Embryonic facial prominence (tissue), 1 donor: ENCODE measurements around the gene HECTD4.
"Not testable (repeated sequence)": the region's sequence is repeated elsewhere in the genome, so short reads cannot be mapped to it uniquely, and the experiment has no call there.

Experiments
- DNase-seq: peaks from one replicate; pipeline ENCODE4 v3.0.0-alpha.2; 2016; ENCODE audit errors: extremely low spot score

The HECTD4 gene

GRCh38 chr12:112354399-112354798 lies 27.8 kb downstream of the HECTD4 start:
- DNase-seq: no peak

GRCh38 chr12:112353393-112353792 lies 28.8 kb downstream of the HECTD4 start:
- no peak for DNase-seq

GRCh38 chr12:112352921-112353320 lies 29.3 kb downstream of the HECTD4 start:
- DNase-seq: no peak

GRCh38 chr12:112350593-112351592 lies 31.3 kb downstream of the HECTD4 start:
- DNase-seq: no peak

- DNase-seq: no peak
Observed at GRCh38 chr12:112349431-112349830, 32.8 kb downstream of the HECTD4 start.

- DNase-seq: not testable (repeated sequence)
Observed at GRCh38 chr12:112348926-112349325, 33.3 kb downstream of the HECTD4 start.

GRCh38 chr12:112347581-112347982 lies 34.6 kb downstream of the HECTD4 start:
- DNase-seq: no peak

GRCh38 chr12:112346194-112346593 lies 36.0 kb downstream of the HECTD4 start:
- no peak for DNase-seq

GRCh38 chr12:112344220-112344619 lies 38.0 kb downstream of the HECTD4 start:
- no peak for DNase-seq

GRCh38 chr12:112342587-112342986 lies 39.6 kb downstream of the HECTD4 start:
- no peak for DNase-seq

- no peak for DNase-seq
Observed at GRCh38 chr12:112341046-112341825, 41.0 kb downstream of the HECTD4 start.

GRCh38 chr12:112340230-112340629 lies 42.0 kb downstream of the HECTD4 start:
- DNase-seq: no peak

- not testable (repeated sequence) for DNase-seq
Observed at GRCh38 chr12:112334999-112335398, 47.2 kb downstream of the HECTD4 start.

- DNase-seq: no peak
Observed at GRCh38 chr12:112333019-112333418, 49.2 kb downstream of the HECTD4 start.

- no peak for DNase-seq
Observed at GRCh38 chr12:112331886-112332285, 50.3 kb downstream of the HECTD4 start.

GRCh38 chr12:112330706-112331105 lies 51.5 kb downstream of the HECTD4 start:
- DNase-seq: no peak

GRCh38 chr12:112328456-112329124 lies 53.6 kb downstream of the HECTD4 start:
- no peak for DNase-seq

GRCh38 chr12:112327209-112327938 lies 54.9 kb downstream of the HECTD4 start:
- DNase-seq: no peak

GRCh38 chr12:112325622-112326207 lies 56.5 kb downstream of the HECTD4 start:
- DNase-seq: no peak

- DNase-seq: no peak
Observed at GRCh38 chr12:112325157-112325556, 57.1 kb downstream of the HECTD4 start.
